HepG2 (cell line): ENCODE results near the gene TULP4. TPM values are rescaled to one million over a fixed set of nuclear protein-coding genes. Genes with fewer than 3 reads are reported as not detected.

Experiments
- ARNT2 ChIP-seq: sonication (generic); formaldehyde crosslinking; IDR thresholded peaks from 2 replicates; pipeline ENCODE4 v1.8.0; 2022; ENCODE audit warnings: mild to moderate bottlenecking, low read depth, missing genetic modification reagents, moderate library complexity
- ARNTL ChIP-seq: sonication (generic); formaldehyde crosslinking; IDR thresholded peaks from 2 replicates; pipeline ENCODE4 v1.4.0; 2020; ENCODE audit warnings: mild to moderate bottlenecking, missing genetic modification reagents
- CCDC6 ChIP-seq: sonication (generic); formaldehyde crosslinking; IDR thresholded peaks from 2 replicates; pipeline ENCODE4 v1.8.1; 2022; ENCODE audit warnings: mild to moderate bottlenecking, missing genetic modification reagents, moderate library complexity
- CREB1 ChIP-seq, 2 experiments: fragments of 450-650 bp in 1 of 2; IDR thresholded peaks; 2 replicates each; pipeline ENCODE4 v1.6.1; 2016 to 2017; ENCODE audit warnings: control low read depth in 1 of 2, mild to moderate bottlenecking in 1 of 2, missing compliant biosample characterization in 1 of 2, missing genetic modification characterization in 1 of 2
- FOXO1 ChIP-seq: sonication (generic); formaldehyde crosslinking; IDR thresholded peaks from 2 replicates; pipeline ENCODE4 v1.4.0; 2020; ENCODE audit warnings: missing genetic modification reagents
- HDAC1 ChIP-seq: sonication (generic); formaldehyde crosslinking; IDR thresholded peaks from 2 replicates; pipeline ENCODE4 v1.5.1; 2020; ENCODE audit warnings: mild to moderate bottlenecking, missing genetic modification reagents
- IKZF4 ChIP-seq: sonication (generic); formaldehyde crosslinking; IDR thresholded peaks from 2 replicates; pipeline ENCODE4 v1.5.1; 2020; ENCODE audit warnings: borderline replicate concordance, mild to moderate bottlenecking, low read depth, missing genetic modification reagents; ENCODE audit errors: not compliant biosample characterization
- MTA1 ChIP-seq: sonication (generic); formaldehyde crosslinking; IDR thresholded peaks from 2 replicates; pipeline ENCODE4 v1.4.0; 2020; ENCODE audit warnings: missing genetic modification reagents, mild to moderate bottlenecking, borderline replicate concordance
- MTF1 ChIP-seq: sonication (generic); formaldehyde crosslinking; IDR thresholded peaks from 2 replicates; pipeline ENCODE4 v1.5.0; 2020; ENCODE audit warnings: missing genetic modification reagents
- ONECUT2 ChIP-seq: sonication (generic); formaldehyde crosslinking; IDR thresholded peaks from 2 replicates; pipeline ENCODE4 v1.4.0; 2020; ENCODE audit warnings: missing genetic modification reagents
- SPEN ChIP-seq: sonication (generic); formaldehyde crosslinking; IDR thresholded peaks from 2 replicates; pipeline ENCODE4 v1.5.1; 2020; ENCODE audit warnings: low read depth, mild to moderate bottlenecking, missing genetic modification reagents
- ZBTB38 ChIP-seq: sonication (generic); formaldehyde crosslinking; IDR thresholded peaks from 2 replicates; pipeline ENCODE4 v1.5.1; 2020; ENCODE audit warnings: mild to moderate bottlenecking, missing genetic modification reagents
- ZFYVE20 ChIP-seq: sonication (generic); formaldehyde crosslinking; IDR thresholded peaks from 2 replicates; pipeline ENCODE4 v1.8.0; 2023; ENCODE audit warnings: low read depth, mild to moderate bottlenecking, moderate library complexity, missing genetic modification reagents, borderline replicate concordance
- ZNF558 ChIP-seq: sonication (generic); formaldehyde crosslinking; IDR thresholded peaks from 2 replicates; pipeline ENCODE4 v1.9.0; 2022; ENCODE audit warnings: mild to moderate bottlenecking, missing genetic modification reagents, borderline replicate concordance
- ZNF768 ChIP-seq: sonication (generic); formaldehyde crosslinking; IDR thresholded peaks from 2 replicates; pipeline ENCODE4 v1.4.0; 2020; ENCODE audit warnings: missing genetic modification reagents
- polyA plus RNA-seq, 8 experiments: library from polyadenylated mRNA; depleted of rRNA in 3 of 8; stranded (reverse) in 7 of 8; unstranded in 1 of 8; fragments of >200 nt; fragmentation: Illumina TruSeq in 4 of 8; extraction: Trizol in 4 of 8; gene quantifications; 2 replicates each; pipeline versions ENCODE4 v1.2.1 to v1.2.3, GENCODE V29; 2011 to 2016; ENCODE audit warnings: low read depth in 4 of 8, missing spikeins in 1 of 8, mixed read lengths in 1 of 8; ENCODE audit not compliant: insufficient read depth in 1 of 8
- total RNA-seq, 5 experiments: library from RNA; depleted of rRNA; stranded (reverse); fragments of >200 nt; fragmentation: Illumina TruSeq; extraction: Trizol; gene quantifications; 2 replicates each; pipeline ENCODE4 v1.2.3, GENCODE V29; 2016; ENCODE audit warnings: low read depth in 1 of 5
- TF ChIP-seq, protein P1 (sequence below): sonication (generic); formaldehyde crosslinking; IDR thresholded peaks from 2 replicates; pipeline ENCODE4 v1.8.0; 2022; ENCODE audit warnings: missing genetic modification reagents, mild to moderate bottlenecking, moderate library complexity, borderline replicate concordance
- TF ChIP-seq, protein P2 (sequence below): sonication (generic); formaldehyde crosslinking; IDR thresholded peaks from 2 replicates; pipeline ENCODE4 v1.8.1; 2023; ENCODE audit warnings: mild to moderate bottlenecking, missing genetic modification reagents, borderline replicate concordance
- TF ChIP-seq, protein P3 (sequence below): sonication (generic); formaldehyde crosslinking; IDR thresholded peaks from 2 replicates; pipeline ENCODE4 v1.4.0; 2020; ENCODE audit warnings: mild to moderate bottlenecking, missing genetic modification reagents
- TF ChIP-seq, protein P4 (sequence below): IDR thresholded peaks from 2 replicates; pipeline ENCODE4 v1.6.1; 2016; ENCODE audit warnings: missing compliant biosample characterization, missing genetic modification reagents, borderline replicate concordance

TULP4 gene
- total and polyA plus RNA-seq, 2 of the 13 experiments (the other 11 are each of a cell fraction or from before 2014, with no cell fraction given), result 21.1 to 122 TPM

DNA sequence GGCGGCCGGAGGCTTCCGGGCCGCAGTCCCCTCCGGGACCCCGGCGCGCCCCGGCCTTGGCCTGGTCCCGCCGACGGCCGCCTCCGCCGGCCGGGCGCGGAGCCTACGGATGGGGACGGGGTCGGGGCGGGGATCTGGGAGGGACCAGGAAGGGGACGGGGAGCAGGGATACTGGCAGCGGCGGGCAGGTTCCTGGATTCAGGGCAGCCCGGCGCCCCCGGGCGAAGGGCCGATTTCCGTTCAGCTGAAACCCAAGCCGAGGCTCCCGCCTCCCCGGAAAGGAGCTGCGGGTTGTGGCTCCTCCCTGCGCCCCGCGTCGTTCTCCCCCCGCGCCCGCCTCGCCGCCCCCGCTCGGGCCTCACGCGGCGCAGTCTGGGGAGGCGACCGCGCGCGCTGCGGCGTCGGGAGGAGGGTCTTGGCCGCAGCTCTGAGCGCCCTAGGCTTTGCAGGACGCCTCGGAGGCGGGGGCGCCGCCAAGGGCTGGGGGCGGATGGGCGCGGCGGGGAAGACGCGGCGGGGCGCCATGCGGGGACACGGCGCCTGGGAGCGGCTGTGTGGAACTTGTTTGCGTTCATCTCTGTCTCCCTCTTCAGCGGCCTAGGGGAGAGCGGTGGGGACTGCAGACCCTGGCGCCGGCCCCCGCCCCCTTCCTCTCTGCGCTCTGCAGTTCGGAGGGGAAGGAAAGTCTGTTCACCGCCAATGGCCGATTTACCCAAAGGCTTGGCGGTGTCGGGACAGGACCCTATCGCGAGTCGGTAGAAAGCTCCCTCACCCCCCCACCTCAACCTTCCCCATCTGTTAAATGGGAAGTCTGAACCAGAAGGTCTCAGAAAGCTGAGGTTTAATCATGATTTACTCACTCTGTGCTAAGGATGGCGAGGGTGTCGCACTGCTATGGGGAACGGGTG, 224.9 kb downstream of the TULP4 start (continued):
- TF ChIP-seq IKZF4 (CRISPR knock-in tag) (no peak), SPEN (CRISPR knock-in tag) (peak; percentile 40; the same call in 1 of the 2 replicates), CREB1 (IDR thresholded peaks at IDR 0.05) (no peak), CREB1 (CRISPR knock-in tag; IDR thresholded peaks at IDR 0.05) (no peak), ONECUT2 (CRISPR knock-in tag) (no peak), ZBTB38 (peak; percentile 89; the same call in 1 of the 2 replicates), MTA1 (CRISPR knock-in tag) (peak; percentile 69; the same call in 1 of the 2 replicates), ZNF558 (CRISPR knock-in tag) (peak; percentile 75; the same call in 1 of the 2 replicates), ZFYVE20 (CRISPR knock-in tag) (peak; percentile 70; the same call in 1 of the 2 replicates), ARNTL (CRISPR knock-in tag) (peak; percentile 66), ZNF768 (CRISPR knock-in tag) (peak; percentile 53), CCDC6 (CRISPR knock-in tag) (0 out of 2 replicates have a peak, but pooled peaks have one; percentile 10), FOXO1 (CRISPR knock-in tag) (peak; percentile 19; the same call in 1 of the 2 replicates), HDAC1 (peak; percentile 65; the same call in 1 of the 2 replicates), MTF1 (CRISPR knock-in tag) (no peak), ARNT2 (0 out of 2 replicates have a peak, but pooled peaks have one; percentile 68)
- TF ChIP-seq, protein P1, sequence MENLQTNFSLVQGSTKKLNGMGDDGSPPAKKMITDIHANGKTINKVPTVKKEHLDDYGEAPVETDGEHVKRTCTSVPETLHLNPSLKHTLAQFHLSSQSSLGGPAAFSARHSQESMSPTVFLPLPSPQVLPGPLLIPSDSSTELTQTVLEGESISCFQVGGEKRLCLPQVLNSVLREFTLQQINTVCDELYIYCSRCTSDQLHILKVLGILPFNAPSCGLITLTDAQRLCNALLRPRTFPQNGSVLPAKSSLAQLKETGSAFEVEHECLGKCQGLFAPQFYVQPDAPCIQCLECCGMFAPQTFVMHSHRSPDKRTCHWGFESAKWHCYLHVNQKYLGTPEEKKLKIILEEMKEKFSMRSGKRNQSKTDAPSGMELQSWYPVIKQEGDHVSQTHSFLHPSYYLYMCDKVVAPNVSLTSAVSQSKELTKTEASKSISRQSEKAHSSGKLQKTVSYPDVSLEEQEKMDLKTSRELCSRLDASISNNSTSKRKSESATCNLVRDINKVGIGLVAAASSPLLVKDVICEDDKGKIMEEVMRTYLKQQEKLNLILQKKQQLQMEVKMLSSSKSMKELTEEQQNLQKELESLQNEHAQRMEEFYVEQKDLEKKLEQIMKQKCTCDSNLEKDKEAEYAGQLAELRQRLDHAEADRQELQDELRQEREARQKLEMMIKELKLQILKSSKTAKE (CRISPR knock-in tag), result no peak
- TF ChIP-seq, protein P2, sequence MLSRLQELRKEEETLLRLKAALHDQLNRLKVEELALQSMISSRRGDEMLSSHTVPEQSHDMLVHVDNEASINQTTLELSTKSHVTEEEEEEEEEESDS, result no peak
- TF ChIP-seq, protein P3, sequence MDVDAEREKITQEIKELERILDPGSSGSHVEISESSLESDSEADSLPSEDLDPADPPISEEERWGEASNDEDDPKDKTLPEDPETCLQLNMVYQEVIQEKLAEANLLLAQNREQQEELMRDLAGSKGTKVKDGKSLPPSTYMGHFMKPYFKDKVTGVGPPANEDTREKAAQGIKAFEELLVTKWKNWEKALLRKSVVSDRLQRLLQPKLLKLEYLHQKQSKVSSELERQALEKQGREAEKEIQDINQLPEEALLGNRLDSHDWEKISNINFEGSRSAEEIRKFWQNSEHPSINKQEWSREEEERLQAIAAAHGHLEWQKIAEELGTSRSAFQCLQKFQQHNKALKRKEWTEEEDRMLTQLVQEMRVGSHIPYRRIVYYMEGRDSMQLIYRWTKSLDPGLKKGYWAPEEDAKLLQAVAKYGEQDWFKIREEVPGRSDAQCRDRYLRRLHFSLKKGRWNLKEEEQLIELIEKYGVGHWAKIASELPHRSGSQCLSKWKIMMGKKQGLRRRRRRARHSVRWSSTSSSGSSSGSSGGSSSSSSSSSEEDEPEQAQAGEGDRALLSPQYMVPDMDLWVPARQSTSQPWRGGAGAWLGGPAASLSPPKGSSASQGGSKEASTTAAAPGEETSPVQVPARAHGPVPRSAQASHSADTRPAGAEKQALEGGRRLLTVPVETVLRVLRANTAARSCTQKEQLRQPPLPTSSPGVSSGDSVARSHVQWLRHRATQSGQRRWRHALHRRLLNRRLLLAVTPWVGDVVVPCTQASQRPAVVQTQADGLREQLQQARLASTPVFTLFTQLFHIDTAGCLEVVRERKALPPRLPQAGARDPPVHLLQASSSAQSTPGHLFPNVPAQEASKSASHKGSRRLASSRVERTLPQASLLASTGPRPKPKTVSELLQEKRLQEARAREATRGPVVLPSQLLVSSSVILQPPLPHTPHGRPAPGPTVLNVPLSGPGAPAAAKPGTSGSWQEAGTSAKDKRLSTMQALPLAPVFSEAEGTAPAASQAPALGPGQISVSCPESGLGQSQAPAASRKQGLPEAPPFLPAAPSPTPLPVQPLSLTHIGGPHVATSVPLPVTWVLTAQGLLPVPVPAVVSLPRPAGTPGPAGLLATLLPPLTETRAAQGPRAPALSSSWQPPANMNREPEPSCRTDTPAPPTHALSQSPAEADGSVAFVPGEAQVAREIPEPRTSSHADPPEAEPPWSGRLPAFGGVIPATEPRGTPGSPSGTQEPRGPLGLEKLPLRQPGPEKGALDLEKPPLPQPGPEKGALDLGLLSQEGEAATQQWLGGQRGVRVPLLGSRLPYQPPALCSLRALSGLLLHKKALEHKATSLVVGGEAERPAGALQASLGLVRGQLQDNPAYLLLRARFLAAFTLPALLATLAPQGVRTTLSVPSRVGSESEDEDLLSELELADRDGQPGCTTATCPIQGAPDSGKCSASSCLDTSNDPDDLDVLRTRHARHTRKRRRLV, result no peak
- TF ChIP-seq, protein P4, sequence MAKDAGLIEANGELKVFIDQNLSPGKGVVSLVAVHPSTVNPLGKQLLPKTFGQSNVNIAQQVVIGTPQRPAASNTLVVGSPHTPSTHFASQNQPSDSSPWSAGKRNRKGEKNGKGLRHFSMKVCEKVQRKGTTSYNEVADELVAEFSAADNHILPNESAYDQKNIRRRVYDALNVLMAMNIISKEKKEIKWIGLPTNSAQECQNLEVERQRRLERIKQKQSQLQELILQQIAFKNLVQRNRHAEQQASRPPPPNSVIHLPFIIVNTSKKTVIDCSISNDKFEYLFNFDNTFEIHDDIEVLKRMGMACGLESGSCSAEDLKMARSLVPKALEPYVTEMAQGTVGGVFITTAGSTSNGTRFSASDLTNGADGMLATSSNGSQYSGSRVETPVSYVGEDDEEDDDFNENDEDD (CRISPR knock-in tag), result peak; percentile 68; the same call in 1 of the 2 replicates
